ENCODE measurements around the gene EIF5A.

EIF5A gene

GRCh38 chr17:7313088-7313889, 5.9 kb downstream of the EIF5A start:
- no peak for DNase-seq (ENCODE audit: low spot score)

GRCh38 chr17:7313890-7314718, 6.7 kb downstream of the EIF5A start:
- DNase-seq (ENCODE audit: low spot score), result no peak

GRCh38 chr17:7314719-7315569, 7.5 kb downstream of the EIF5A start, which contains the start of gene GPS2:
TSS of gene GPS2 (minus strand) at chr17:7315360. CDS start at chr17:7315052, 308 bp downstream.
- peak; percentile 98 for DNase-seq (ENCODE audit: low spot score)

- DNase-seq (ENCODE audit: low spot score), result peak; percentile 26
These were observed 8.3 kb downstream of the EIF5A start for GRCh38 chr17:7315570-7316235.

GRCh38 chr17:7317161-7317803, 9.9 kb downstream of the EIF5A start:
- no peak for DNase-seq (ENCODE audit: low spot score)

- no peak for DNase-seq (ENCODE audit: low spot score)
These were observed 10.9 kb downstream of the EIF5A start for GRCh38 chr17:7318121-7318860.

- DNase-seq (ENCODE audit: low spot score), result no peak
These were observed 14.0 kb downstream of the EIF5A start for GRCh38 chr17:7321466-7321865.

GRCh38 chr17:7322520-7323194, 15.2 kb downstream of the EIF5A start:
- peak; percentile 47 for DNase-seq (ENCODE audit: low spot score)

GRCh38 chr17:7323731-7324437, 16.5 kb downstream of the EIF5A start:
- peak; percentile 92 for DNase-seq (ENCODE audit: low spot score)

GRCh38 chr17:7324438-7324779, 17.0 kb downstream of the EIF5A start:
- no peak for DNase-seq (ENCODE audit: low spot score)

- DNase-seq (ENCODE audit: low spot score), result no peak
These were observed 17.7 kb downstream of the EIF5A start for GRCh38 chr17:7325031-7325528.

- no peak for DNase-seq (ENCODE audit: low spot score)
These were observed 18.8 kb downstream of the EIF5A start for GRCh38 chr17:7326186-7326585.

- no peak for DNase-seq (ENCODE audit: low spot score)
These were observed 19.6 kb downstream of the EIF5A start for GRCh38 chr17:7327056-7327455.

- DNase-seq (ENCODE audit: low spot score), result no peak
These were observed 20.1 kb downstream of the EIF5A start for GRCh38 chr17:7327501-7327900.

GRCh38 chr17:7328009-7328408, 20.6 kb downstream of the EIF5A start:
- DNase-seq (ENCODE audit: low spot score), result no peak

- DNase-seq (ENCODE audit: low spot score), result no peak
These were observed 21.5 kb downstream of the EIF5A start, which contains the start of gene NEURL4 for GRCh38 chr17:7328840-7329373. TSS of gene NEURL4 (minus strand) at chr17:7329335. CDS start at chr17:7329312, 23 bp downstream.

- DNase-seq (ENCODE audit: low spot score), result peak; percentile 99
These were observed 22.1 kb downstream of the EIF5A start for GRCh38 chr17:7329374-7329996.

GRCh38 chr17:7329997-7330637, 22.7 kb downstream of the EIF5A start:
- DNase-seq (ENCODE audit: low spot score), result peak; percentile 92
